Measurements from ENCODE around the gene LRRC8C.
"Not testable (repeated sequence)": the region's sequence is repeated elsewhere in the genome, so short reads cannot be mapped to it uniquely, and the experiment has no call there.

The LRRC8C gene

DNA sequence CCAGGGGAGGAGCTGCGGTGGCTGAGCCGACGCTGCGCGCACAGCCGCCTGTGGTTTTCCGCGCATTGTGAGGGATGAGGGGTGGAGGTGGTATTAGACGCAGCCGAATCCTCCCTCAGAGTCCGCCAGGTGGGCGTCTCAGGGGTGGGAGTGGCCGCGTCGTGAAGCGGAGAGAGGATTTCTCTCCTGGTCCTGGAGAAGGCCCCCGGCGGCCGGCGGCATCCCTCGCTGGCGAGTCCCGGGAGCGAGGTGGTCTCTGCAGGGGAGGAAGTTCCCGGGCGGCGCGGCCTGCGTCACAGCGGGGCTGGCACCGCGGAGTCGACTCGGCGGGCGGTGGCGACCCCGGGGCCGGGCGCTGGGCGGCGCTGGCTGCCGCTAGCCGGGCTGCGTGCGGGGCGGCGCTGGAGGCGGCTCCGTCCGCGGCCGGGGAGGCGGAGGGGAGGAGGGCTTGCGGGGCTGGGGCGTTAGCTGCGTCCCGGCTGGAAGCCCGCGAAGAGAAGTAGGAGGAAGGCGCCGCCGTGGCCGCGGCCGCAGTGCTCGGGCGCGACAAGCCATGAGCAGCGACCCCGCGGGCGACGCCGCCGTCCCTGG lies at the start of gene LRRC8C:
Gene LRRC8C, plus strand, starts transcription at position 464 of the 591 bp plus-strand sequence. CDS start 53,354 bp downstream, outside the sequence.
- peak; percentile 58 to 81 for DNase-seq (ENCODE audit: extremely low read depth in 1 of 2, low read depth in 1 of 2)

- DNase-seq (ENCODE audit: extremely low read depth in 1 of 2, low read depth in 1 of 2), result no peak
These were observed 48.7 kb upstream of the LRRC8C start for GRCh38 chr1:89584211-89584610.

DNA sequence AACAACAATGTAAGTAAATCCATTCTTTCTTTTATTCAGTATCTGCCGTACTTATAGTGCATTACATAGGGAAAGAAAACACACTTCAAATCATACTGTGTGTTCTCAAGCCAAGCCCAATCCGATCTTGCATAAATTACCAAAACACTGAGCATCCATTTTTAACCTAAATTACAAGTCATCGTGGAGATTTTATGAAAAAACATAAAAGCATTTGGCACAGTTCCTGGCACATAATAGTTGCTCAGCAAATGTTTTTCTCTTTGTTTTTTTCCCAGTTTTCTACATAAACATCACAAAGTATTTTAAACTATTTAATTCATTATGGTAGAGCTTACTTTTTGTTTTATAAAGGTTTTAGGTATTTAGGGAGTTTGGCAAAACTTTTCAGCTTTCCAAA lies 48.1 kb upstream of the LRRC8C start:
- no peak for DNase-seq (ENCODE audit: extremely low read depth in 1 of 2, low read depth in 1 of 2)

DNA sequence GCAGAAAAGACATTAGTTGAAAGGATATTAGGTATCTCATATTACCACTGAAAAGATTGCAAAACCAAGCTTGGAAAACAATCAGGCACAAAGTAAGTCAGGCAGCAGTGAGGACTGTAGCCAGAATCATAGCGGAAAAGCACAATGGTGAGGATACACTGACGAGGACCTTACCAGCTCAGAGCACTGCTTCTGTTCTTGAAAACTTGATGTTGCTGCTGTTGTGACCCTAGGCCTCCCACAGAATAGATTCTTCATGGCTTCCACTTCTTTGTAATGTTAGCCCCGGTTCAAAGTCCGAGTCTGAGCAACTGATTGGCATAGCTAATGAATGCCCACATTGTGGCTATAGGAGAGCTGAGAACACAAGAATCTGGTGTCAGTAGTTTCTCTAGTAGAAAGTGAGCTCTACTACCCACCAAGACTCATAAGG lies 45.2 kb upstream of the LRRC8C start:
- DNase-seq (ENCODE audit: extremely low read depth in 1 of 2, low read depth in 1 of 2), result no peak

GRCh38 chr1:89588480-89588879 lies 44.4 kb upstream of the LRRC8C start:
- no peak for DNase-seq (ENCODE audit: extremely low read depth in 1 of 2, low read depth in 1 of 2)

GRCh38 chr1:89589515-89589914 lies 43.4 kb upstream of the LRRC8C start:
- DNase-seq (ENCODE audit: extremely low read depth in 1 of 2, low read depth in 1 of 2), result no peak

DNA sequence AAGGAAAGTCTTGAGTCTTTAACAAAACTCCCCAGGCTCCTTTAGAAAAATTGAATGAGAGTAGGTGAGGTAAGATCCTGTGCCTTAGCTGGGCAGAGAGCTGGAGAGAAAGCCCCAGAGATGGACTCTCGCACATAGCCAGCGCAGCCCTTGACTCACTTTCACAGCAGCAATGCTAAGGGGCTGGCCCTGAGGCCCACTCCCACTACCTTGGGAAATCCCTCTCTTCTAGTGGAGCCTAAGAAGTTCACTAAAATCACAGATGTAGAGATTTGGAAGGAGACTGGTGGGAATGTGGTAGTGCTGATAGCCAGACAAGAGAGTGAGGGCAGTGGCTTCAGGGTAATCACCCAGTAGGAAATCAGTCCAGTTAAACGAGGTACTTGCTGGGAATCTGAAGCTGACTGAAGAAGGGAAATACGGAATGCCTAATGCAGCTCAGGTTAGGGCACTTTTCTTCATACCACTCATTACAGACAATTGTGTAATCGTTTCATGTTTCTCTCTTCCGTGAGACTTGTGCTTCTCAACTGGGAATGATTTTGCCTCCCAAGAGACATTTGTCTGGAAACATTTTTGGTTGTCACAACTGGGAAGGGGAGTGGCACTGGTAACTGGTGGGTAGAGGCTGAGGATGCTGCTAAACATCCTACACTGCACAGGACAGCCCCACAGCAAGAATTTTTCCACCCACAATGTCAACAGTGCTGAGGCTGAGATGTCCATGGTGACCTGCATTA lies 42.4 kb upstream of the LRRC8C start:
- no peak for DNase-seq (ENCODE audit: extremely low read depth in 1 of 2, low read depth in 1 of 2)

DNA sequence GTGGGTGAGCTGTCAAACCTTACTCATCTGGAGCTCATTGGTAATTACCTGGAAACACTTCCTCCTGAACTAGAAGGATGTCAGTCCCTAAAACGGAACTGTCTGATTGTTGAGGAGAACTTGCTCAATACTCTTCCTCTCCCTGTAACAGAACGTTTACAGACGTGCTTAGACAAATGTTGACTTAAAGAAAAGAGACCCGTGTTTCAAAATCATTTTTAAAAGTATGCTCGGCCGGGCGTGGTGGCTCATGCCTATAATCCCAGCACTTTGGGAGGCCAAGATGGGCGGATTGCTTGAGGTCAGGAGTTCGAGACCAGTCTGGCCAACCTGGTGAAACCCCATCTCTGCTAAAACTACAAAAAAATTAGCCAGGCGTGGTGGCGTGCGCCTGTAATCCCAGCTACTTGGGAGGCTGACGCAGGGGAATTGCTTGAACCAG lies 40.0 kb upstream of the LRRC8C start:
- not testable (repeated sequence) for DNase-seq (ENCODE audit: extremely low read depth in 1 of 2, low read depth in 1 of 2)

DNA sequence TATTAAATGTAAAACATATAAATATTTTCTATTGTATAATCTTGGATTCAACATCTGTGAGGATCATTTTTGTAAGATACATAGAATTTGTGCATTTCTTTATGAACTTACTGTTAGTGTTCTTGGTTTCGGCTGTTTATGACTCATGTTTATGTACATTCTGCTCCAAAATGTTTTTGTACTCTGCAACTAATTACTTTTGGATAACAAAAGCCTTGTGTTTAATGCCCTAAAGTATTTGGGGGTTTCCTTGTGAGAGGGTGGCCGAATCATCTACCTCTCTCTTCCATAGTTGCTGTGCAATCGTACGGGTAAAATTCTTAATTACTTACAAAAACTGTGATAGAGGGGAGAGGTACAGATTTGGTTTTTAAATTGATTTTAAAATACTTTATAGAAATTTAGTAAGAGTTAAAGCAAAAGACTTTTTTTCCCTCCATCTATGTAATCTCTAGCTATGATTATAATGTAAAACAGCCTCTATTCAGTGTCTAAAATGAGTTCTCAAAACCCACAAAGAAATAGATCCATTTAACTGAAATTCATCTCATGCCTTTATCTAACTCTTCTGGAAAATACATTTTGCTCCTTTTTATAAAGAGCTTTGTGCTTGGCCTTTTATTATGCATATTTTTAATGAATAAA lies 38.7 kb upstream of the LRRC8C start:
- DNase-seq (ENCODE audit: extremely low read depth in 1 of 2, low read depth in 1 of 2), result no peak

GRCh38 chr1:89596698-89597097 lies 36.2 kb upstream of the LRRC8C start:
- no peak for DNase-seq (ENCODE audit: extremely low read depth in 1 of 2, low read depth in 1 of 2)

- no peak for DNase-seq (ENCODE audit: extremely low read depth in 1 of 2, low read depth in 1 of 2)
These were observed 34.2 kb upstream of the LRRC8C start for GRCh38 chr1:89598450-89599331.

DNA sequence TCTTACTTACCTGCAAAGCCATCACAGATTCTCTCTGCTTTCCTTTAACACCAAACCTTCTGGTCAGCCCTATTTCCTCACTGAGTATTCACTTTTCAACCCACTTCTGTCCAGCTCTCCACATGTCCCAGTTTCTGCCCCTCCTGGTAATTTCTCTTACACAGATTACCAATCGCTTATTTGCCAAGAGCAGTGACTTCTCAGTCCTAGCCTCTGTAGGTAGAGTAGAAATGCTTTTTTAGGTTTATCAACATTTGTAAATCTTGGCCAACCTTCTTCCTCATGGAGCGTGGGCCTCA lies 33.6 kb upstream of the LRRC8C start:
- DNase-seq (ENCODE audit: extremely low read depth in 1 of 2, low read depth in 1 of 2), result no peak

- no peak for DNase-seq (ENCODE audit: extremely low read depth in 1 of 2, low read depth in 1 of 2)
These were observed 32.3 kb upstream of the LRRC8C start for GRCh38 chr1:89600451-89601224.

GRCh38 chr1:89602871-89603404 lies 30.0 kb upstream of the LRRC8C start:
- no peak for DNase-seq (ENCODE audit: extremely low read depth in 1 of 2, low read depth in 1 of 2)

DNA sequence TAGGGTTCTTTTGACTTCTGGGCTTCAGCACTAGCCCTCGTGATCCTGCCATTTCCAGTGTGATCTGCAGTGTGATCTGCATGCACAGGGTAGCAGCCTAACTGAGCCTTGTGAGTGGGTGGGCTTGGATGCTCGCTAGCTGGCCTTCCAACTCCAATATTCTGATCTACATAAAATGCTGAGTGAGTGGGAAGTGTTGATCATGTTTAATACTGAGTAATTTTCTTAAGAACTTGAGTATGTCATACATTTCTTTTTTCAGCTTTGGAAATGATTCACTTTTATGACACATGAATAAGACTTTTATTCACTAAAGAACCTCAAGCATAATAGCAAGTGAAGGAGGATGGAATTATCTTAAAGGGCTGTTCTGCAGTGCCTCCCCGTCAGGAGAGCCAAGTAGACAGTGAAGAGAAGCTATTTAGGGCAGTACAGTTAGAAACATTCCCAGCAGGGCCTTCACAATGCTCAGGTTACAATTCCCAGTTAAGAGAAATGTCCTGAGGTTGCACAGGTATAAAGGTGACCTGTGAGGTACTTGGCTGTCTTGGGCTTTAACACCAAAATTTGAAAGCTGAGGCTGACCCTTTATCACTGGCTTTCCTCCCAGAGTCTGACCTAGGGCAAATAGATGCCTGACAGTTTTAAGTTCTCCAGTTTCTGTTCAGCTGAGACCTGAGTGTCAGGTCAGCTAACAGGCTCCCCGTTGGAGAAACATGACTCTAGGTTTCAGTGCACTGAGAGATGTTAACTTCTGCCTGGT lies 29.1 kb upstream of the LRRC8C start:
- DNase-seq (ENCODE audit: extremely low read depth in 1 of 2, low read depth in 1 of 2), result no peak

- DNase-seq (ENCODE audit: extremely low read depth in 1 of 2, low read depth in 1 of 2), result no peak
These were observed 28.5 kb upstream of the LRRC8C start for GRCh38 chr1:89604414-89604735.

GRCh38 chr1:89605692-89606091 lies 27.2 kb upstream of the LRRC8C start:
- DNase-seq (ENCODE audit: extremely low read depth in 1 of 2, low read depth in 1 of 2), result no peak

- no peak for DNase-seq (ENCODE audit: extremely low read depth in 1 of 2, low read depth in 1 of 2)
These were observed 26.5 kb upstream of the LRRC8C start for GRCh38 chr1:89606227-89606980.

- DNase-seq (ENCODE audit: extremely low read depth in 1 of 2, low read depth in 1 of 2), result no peak
These were observed 25.8 kb upstream of the LRRC8C start for GRCh38 chr1:89607156-89607555.

Data from activated CD8-positive, alpha-beta memory T cell treated with anti-CD3 and anti-CD28 coated beads for 1 hour (primary cell).